GM19452 (cell line): ENCODE data around the gene CAMK4.

Experiments used
- ATAC-seq: cut with Tn5 transposase; IDR thresholded peaks from one replicate; pipeline ENCODE4 v1.9.1; 2021; ENCODE audit not compliant: unreplicated experiment

CAMK4 gene

DNA sequence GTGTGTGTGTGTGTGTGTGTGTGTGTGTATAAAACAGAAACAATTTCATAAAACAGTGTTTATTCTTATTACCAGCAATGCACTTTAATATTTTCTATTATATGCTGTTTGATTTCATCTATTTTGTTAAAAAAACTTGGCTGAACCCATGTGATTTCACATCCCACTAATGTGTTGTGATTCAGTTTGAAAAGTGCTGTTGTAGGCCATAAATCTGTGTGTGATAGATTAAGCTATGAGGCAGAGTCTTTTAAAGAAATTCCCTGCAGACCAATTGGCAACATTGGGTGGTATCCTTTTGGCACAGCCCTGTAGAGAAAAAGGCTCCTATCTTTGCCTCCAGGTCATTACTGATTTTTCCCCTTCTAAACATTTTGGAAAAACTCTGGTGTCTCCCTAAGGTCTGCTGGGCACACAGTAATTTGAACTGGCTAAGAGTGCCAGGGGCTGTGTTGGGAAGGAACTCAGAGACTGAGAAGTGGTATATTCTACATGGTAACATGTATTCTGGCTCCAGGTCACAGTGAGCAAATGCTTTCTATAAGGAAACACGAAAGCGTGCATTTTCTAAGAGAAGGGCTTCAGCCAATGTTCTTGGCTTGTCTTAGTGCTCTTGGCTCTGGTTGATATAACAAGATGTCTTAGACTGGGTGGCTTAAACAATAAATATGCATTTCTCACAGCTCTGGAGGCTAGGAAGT lies 4.5 kb downstream of the CAMK4 start:
- ATAC-seq = no peak

DNA sequence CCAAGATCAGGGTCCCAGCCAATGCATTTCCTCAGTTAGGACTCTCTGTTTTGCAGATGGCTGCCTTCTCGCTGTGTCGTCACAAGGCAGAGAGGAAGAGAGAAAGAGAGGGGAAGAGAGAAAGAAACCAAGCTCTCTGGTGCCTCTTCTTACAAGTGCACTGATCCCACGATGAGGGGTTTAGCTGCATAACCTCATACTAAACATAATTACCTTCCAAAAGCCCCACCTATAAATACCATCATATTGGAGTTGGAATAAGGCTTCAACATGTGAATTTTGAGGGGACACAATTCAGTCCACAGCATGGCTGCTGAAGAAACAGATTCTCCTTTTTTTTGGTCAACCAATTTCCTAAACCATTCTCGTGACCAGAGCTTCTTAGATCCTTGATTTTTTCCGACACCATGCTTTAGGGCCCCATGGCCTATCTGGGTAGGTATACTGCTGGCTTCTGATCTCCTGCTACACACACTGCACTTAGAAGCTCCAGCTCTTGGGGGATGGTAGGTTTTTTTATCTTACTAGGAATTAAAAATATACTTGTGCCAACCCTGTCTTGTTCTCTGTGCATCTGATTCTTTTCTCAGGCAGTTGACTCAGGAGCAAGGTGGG lies 5.1 kb downstream of the CAMK4 start:
- ATAC-seq = no peak

GRCh38 chr5:111229871-111230810 lies 6.0 kb downstream of the CAMK4 start:
- peak; percentile 31 for ATAC-seq

DNA sequence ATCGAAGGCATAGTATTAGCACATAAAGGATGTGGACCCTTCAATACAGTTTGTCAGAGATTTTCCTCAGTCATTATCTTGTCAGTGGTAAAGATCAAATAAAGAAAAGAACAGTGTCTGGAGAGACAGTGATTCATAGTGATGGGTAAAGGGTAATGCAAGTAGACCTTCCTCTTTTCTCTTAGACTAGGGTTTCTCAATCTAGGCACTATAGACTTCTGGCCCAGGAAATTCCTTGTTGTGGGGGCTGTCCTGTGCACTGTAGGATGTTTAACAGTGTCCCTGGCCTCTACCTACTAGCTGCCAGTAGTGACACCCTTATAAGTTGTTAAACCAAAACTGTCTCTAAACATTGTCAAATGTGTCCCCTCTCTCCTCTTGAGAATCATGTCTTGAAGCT lies 6.9 kb downstream of the CAMK4 start:
- no peak for ATAC-seq

GRCh38 chr5:111232311-111233051 lies 8.3 kb downstream of the CAMK4 start:
- ATAC-seq = no peak

GRCh38 chr5:111233052-111233374 lies 8.8 kb downstream of the CAMK4 start:
- no peak for ATAC-seq

DNA sequence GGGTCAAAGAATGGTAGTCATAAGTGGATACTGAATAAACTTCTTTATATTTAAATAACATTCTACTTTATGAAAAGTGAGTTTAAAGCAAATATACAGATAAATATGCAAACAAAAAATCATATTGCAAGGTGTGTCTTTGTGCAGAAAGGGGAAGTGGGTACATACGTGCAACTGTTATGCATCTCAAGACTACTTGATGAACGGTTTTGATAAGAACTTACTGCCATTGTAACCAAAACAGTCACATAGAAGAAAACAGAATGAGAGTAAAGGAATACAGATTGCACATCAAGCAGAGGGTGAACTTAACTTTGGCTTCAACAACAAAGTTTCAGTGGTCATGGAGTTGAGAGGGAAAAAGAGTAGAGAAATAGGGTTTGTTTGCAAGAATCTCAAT lies 9.9 kb downstream of the CAMK4 start:
- ATAC-seq = no peak

- no peak for ATAC-seq
Observed at GRCh38 chr5:111235635-111236034, 11.5 kb downstream of the CAMK4 start.

DNA sequence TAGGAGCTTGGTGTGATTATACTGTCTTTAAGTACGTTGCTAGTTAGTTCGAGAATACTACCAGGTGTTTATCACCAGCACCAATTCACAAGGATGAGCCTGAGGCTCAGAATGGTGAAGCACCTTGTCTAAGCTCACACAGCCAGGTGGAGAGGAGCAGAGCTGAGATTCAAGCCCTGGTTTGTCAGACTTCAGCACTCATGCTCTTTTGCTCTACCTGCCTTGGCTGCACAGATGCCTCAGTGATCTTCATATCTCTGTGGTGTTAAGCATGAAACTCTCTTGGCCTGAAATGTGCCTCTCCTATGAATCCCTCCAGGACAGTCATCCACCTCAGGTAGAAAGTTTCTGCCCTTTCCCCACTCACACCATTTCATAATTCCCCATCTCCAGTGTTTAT lies 12.2 kb downstream of the CAMK4 start:
- no peak for ATAC-seq

GRCh38 chr5:111236995-111237394 lies 12.8 kb downstream of the CAMK4 start:
- no peak for ATAC-seq

GRCh38 chr5:111237470-111237869 lies 13.3 kb downstream of the CAMK4 start:
- no peak for ATAC-seq

DNA sequence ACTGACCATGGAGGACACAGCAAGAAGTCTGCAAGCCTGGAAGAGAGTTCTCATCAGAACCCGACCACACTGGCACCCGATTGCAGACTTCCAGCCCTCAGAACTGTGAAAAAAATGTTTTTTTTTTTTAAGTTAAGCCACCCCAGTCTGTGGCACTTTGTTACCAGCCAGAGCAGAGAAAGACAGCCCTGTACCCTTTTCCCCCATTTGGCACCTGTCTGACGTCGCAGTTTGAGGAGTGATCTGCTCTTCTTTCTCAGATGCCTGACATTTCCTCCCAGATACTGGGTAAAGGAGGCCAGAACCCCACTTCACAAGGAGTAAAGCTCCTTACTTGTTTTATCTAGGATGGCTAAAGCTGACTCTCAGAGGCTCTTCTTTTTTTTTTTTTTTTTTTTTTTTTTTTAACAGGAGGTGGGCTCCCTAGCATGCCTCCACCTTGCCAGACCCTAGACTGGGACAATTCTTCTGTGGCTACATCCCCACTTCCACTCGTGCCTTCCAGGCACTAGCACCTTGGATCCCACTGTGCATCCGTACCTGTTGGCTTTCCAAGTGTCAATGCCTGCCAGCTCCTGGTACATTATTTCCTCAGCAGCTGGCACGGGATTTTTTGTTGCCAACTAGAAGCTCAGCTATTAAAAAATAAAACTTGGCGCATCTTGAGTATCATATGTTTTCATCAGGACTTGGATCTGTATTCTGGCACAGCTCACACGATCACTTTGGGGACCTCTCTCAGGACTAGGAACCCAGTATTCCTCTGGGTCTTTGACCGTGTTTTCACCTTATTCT lies 14.4 kb downstream of the CAMK4 start:
- no peak for ATAC-seq

DNA sequence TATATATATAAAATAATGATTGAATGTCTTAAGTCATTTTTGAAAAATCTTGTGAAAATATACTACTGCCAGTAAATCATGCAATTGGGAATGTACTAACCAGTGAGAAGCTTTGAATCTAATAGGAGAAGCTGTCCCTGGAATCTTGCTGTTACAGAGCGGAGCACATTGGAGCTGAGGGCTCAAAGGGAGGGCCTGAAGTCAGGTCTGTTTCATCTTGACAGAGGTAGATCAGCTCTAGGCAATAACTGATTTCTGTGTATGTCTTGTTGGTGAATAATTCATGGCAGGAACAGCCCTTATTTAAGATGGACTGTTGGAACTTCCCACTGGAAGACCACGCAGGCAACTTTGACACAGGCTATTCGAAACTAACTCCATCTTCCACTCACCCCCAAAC lies 17.5 kb downstream of the CAMK4 start:
- no peak for ATAC-seq

DNA sequence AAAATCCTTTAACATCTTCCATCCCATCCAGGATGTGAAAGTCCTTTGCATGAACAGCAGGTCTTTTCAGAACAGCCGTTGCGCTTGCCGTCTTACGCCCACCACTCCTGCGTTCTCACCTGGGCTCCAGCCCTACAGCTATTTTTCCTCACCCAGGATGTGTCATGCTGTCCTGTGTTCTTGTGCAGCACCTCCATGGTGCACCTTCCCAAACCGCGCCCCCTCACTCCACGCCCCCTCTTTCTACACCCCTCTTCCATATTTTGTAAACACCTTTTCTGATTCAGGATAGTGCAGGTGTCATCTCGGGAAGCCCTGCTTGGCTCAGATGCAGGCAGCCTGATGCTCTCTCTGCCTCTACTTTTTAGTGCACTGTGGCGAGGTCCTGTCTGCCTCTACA lies 18.4 kb downstream of the CAMK4 start:
- no peak for ATAC-seq

DNA sequence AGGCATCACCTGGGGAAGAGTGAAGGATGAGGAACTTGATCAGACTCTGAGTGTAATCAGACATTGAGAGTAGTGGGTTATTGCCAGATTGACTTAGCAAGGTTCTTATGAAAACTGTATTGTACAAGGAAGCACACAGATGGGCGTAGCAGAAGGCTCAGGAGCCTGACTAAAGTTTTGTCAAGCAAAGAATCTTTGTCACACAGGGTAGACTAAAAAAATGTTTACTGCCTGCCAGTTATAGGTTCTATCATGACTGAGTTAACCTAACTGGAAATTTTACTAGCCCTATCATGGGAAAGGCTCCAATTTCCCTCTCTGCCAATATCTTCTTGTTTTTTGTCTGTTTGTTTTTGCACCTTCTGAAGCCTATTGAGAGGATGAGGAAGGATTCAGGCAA lies 19.1 kb downstream of the CAMK4 start:
- no peak for ATAC-seq

DNA sequence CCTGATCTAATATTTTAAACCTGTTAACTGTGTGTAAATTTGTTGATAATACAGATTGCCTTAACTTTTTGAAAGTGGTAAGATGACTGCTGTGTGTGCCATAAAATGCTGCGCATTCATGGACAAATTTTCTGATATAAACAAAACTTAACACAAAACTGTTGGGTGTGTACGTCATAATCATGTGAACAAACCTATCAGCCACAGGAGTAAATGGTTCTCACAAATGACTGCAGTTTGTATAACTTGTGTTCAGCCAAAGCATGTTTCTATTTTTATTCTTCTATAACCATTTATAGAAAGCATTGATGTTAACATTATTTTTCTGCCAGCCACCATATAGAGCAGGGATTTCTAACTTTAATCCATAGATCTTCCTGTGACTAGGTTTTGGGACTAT lies 21.5 kb downstream of the CAMK4 start:
- ATAC-seq = no peak

- ATAC-seq = no peak
Observed at GRCh38 chr5:111246459-111246858, 22.3 kb downstream of the CAMK4 start.

DNA sequence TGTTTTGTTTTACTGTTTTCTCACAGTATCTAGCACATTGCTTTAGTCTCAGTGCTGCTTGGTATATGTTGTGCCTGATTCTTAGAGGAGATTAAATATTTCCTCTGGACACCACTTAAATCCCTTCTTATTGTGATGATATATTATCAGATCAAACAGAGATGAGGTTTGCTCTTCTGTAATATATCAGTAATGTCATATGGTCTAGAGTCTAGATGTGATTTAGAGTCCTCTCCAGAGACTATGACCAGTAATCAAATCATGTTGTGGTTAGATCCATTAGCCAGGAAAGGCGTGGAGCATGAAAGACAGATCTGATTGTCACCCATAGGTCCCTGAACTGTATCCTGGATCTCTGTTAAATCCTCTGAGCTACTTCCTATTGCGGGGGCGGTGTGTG lies 24.4 kb downstream of the CAMK4 start:
- no peak for ATAC-seq

DNA sequence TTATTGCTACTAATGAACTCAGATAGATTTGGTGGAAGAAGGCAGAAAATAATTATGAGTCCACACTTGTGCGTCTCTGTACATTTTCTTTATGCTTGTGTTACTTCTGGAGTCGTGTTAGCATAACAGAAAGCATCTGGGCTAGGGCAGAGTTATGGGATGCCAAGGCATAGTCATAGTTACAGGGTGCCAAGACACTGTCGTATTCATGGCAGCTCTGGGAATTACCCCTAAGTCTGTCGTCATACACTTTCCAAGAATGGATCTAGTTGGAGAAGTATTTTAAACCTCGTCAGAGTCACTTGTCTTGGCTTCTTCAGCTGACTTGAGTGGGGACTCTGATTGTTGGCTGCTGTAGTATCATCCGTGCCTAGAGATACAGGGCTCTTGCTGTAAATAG lies 27.7 kb downstream of the CAMK4 start:
- ATAC-seq = no peak

DNA sequence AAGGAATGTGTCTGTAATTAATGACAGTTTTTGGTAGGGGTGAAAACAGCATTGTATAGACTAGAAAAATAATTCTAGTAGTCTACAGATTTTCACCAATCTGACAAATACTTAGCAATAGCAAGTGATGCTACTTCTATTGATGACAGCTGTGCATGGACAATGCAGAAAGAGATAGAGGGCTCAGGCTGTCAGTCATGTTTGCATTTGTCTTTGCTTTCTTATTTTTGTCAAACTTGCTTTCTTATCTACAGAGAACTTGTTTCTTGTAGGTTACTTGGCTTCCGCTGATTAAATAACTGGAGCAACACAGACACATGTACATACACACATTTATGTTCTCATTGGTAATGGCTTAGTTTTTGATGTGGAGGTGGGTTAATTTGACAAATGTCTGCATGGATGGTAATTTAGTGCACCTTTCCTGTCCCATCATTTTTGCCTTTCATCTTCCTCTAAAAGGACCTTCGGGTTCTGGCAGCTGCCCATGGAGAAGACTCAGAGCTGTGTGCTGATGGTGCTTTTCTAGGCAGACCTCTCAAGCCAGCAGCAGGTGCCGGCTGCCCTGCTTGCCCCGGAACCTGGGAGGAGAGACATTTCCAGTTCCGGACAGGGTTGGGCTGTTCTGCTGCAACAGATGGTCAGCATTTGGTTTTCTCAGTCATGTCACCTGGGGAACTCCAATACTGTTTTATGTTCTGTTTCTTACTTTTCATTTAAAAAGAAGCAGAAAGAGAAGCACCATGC lies 28.8 kb downstream of the CAMK4 start:
- ATAC-seq = peak; percentile 48
